Neural cell (in vitro differentiated cells): ENCODE results near the gene ABHD12.

Source experiments
- CTCF ChIP-seq: fragments of 450-650 bp; IDR thresholded peaks from 2 replicates; pipeline ENCODE4 v1.5.1; 2014; ENCODE audit warnings: antibody characterized with exemption, mild to moderate bottlenecking, moderate library complexity; ENCODE audit not compliant: poor library complexity, severe bottlenecking
- EZH2 ChIP-seq: fragments of 200-600, 300-800 bp; shearing (Covaris generic), sonication (generic); IDR thresholded peaks from 2 replicates; pipeline ENCODE4 v1.6.1; 2014; ENCODE audit warnings: antibody characterized with exemption, low read length, borderline replicate concordance, mild to moderate bottlenecking; ENCODE audit not compliant: insufficient read depth, poor library complexity, severe bottlenecking
- MXI1 ChIP-seq: fragments of 450-650 bp; conservative IDR thresholded peaks from 2 replicates; pipeline ENCODE4 v1.6.1; 2014; ENCODE audit warnings: antibody characterized with exemption, mild to moderate bottlenecking; ENCODE audit not compliant: poor library complexity, severe bottlenecking
- POLR2AphosphoS5 ChIP-seq: IDR thresholded peaks from 2 replicates; pipeline ENCODE4 v1.6.1; 2012
- TAF1 ChIP-seq: IDR thresholded peaks from 2 replicates; pipeline ENCODE4 v1.6.1; 2012; ENCODE audit warnings: low read depth
- TF ChIP-seq, protein P1 (sequence below): IDR thresholded peaks from 2 replicates; pipeline ENCODE4 v1.6.1; 2012; ENCODE audit warnings: borderline replicate concordance

DNA sequence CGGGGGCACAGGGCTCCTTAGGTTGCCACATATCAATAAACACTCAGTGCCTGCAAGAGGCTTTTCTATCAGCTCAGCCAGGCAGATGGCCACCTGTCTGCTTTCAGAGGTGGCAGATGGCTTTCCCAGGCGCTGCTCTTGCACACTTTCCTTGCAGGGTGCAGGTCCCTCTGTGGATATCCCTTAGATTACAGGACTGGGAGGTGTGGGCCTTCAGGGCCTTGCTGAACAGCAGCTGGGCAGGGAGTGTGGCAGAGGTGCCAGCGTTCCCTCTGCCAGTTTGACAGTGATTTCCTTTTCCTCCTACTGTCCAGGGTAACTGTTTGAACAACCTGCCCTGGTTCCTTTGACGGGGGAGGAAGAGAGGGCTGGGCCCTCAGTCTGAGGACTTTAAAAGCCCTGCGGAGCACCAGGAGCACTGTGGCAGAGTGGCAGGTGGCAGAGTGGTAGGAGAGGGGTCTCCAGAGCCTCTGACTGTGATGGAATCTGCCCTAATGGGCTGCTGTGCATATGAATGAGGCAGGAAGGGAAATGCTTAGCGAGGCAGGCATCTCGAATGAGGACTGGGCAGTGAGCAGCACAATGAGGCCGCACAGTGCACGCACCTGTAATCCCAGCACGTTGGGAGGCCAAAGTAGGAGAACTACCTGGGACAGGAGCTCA is 34.2 kb downstream of the ABHD12 start:
- TF ChIP-seq, protein P1, sequence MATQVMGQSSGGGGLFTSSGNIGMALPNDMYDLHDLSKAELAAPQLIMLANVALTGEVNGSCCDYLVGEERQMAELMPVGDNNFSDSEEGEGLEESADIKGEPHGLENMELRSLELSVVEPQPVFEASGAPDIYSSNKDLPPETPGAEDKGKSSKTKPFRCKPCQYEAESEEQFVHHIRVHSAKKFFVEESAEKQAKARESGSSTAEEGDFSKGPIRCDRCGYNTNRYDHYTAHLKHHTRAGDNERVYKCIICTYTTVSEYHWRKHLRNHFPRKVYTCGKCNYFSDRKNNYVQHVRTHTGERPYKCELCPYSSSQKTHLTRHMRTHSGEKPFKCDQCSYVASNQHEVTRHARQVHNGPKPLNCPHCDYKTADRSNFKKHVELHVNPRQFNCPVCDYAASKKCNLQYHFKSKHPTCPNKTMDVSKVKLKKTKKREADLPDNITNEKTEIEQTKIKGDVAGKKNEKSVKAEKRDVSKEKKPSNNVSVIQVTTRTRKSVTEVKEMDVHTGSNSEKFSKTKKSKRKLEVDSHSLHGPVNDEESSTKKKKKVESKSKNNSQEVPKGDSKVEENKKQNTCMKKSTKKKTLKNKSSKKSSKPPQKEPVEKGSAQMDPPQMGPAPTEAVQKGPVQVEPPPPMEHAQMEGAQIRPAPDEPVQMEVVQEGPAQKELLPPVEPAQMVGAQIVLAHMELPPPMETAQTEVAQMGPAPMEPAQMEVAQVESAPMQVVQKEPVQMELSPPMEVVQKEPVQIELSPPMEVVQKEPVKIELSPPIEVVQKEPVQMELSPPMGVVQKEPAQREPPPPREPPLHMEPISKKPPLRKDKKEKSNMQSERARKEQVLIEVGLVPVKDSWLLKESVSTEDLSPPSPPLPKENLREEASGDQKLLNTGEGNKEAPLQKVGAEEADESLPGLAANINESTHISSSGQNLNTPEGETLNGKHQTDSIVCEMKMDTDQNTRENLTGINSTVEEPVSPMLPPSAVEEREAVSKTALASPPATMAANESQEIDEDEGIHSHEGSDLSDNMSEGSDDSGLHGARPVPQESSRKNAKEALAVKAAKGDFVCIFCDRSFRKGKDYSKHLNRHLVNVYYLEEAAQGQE = no peak
- TF ChIP-seq CTCF (no peak), POLR2AphosphoS5 (no peak), EZH2 (no peak), TAF1 (no peak), MXI1 (no peak)
